Lower leg skin (tissue), 4 donors: ENCODE measurements around the gene SUN2. TPM values are rescaled to one million over a fixed set of nuclear protein-coding genes. Genes with fewer than 3 reads are reported as not detected.
A peak's percentile ranks its signal among the peaks of the same experiment; 100 is the strongest.

Experiments used
- DNase-seq, 2 donors: peaks; one replicate each; pipeline ENCODE4 v3.0.0-alpha.2; 2019; ENCODE audit warnings: low spot score in 2 of 2
- H3K4me3 ChIP-seq: fragments of 200-600 bp; sonication (generic); 2 replicates; pipeline ENCODE4 v1.5.1; 2017; ENCODE audit warnings: mild to moderate bottlenecking, low read depth; ENCODE audit not compliant: poor library complexity, severe bottlenecking
- CTCF ChIP-seq, 3 donors: fragments of 450-650 bp; IDR thresholded peaks; one replicate each; pipeline ENCODE4 v1.5.1; 2016; ENCODE audit warnings: antibody characterized with exemption in 3 of 3, mild to moderate bottlenecking in 3 of 3, moderate library complexity in 2 of 3
- POLR2A ChIP-seq, 2 donors: fragments of 450-650 bp; IDR thresholded peaks; one replicate each; pipeline ENCODE4 v1.6.1; 2016 to 2017; ENCODE audit warnings: antibody characterized with exemption in 2 of 2, mild to moderate bottlenecking in 1 of 2, moderate library complexity in 1 of 2
- WGBS, 2 donors: methylation state at CpG; one replicate each; pipeline ENCODE4 v1.1.5; 2018; 5-methylcytosine and 5-hydroxymethylcytosine counted together
- intact Hi-C: fragments of 100-400 bp; cut with DNase I; formaldehyde crosslinking; loops from one replicate; pipeline ENCODE4 v1.15.0; 2023; ENCODE audit warnings: low total_unique reads
- total RNA-seq, 4 donors: library from RNA; depleted of rRNA; stranded (reverse); fragments of >200 nt; gene quantifications; one replicate each; pipeline ENCODE4 v1.1.0, GENCODE V29; 2016

Gene SUN2
- total RNA-seq, 4 donors from 2014 or later = 231 to 344 (median 282) TPM

GRCh38 chr22:38755155-38755910 lies 465 bp downstream of the SUN2 start:
- H3K4me3 ChIP-seq = peak overlapping the region; percentile 44
- intact Hi-C loops = no loop called here
- WGBS, 2 donors = 0% methylated on average over 10 to 15 of the region's 74 CpGs
- TF ChIP-seq POLR2A (IDR thresholded peaks at IDR 0.05) (no peak), CTCF (IDR thresholded peaks at IDR 0.05) (peak in 1 of 3 donors; percentile 24)
- DNase-seq = peak; percentile 86 to 98

DNA sequence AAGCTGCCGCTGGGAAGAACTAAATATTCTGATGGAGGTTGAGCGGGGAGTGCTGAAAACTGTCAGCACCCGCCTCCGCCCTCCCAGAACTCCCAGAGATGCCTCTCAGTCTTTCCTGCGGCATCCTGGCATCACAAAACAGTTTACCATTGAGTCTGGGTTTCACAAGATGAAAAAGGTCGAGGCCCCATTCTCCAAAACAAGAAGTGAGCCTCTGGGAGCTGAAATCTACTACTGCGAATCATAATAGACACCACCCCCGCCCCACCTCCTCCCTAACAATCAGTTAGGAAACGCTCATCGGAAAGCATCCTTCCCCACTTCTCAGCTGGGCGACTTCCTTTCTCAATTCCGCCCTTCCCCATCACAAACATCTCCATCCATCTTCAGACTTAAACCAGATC lies 1.0 kb downstream of the SUN2 start:
- peak; percentile 56 to 92 for DNase-seq
- peak overlapping the region; percentile 44 for H3K4me3 ChIP-seq
- intact Hi-C loops = no loop called here
- 3 to 7% methylated on average over 12 of the region's 12 CpGs for WGBS, 2 donors
- TF ChIP-seq POLR2A (IDR thresholded peaks at IDR 0.05) = no peak
- TF ChIP-seq CTCF (IDR thresholded peaks at IDR 0.05) = no peak

- intact Hi-C loops = no loop called here
- DNase-seq = peak; percentile 79 to 94
- WGBS, 2 donors = 17 to 23% methylated on average over 12 of the region's 12 CpGs
Observed at GRCh38 chr22:38753948-38754750, 1.6 kb downstream of the SUN2 start.

GRCh38 chr22:38751422-38752346 lies 4.1 kb downstream of the SUN2 start:
- WGBS, 2 donors = 63 to 66% methylated on average over 21 to 24 of the region's 24 CpGs

More at GRCh38 chr22:38753948-38754750, 1.6 kb downstream of the SUN2 start:
- H3K4me3 ChIP-seq = no peak overlapping the region
- no peak for TF ChIP-seq CTCF (IDR thresholded peaks at IDR 0.05)
- TF ChIP-seq POLR2A (IDR thresholded peaks at IDR 0.05) = no peak

More at GRCh38 chr22:38751422-38752346, 4.1 kb downstream of the SUN2 start:
- intact Hi-C loops = no loop called here
- H3K4me3 ChIP-seq = no peak overlapping the region
- TF ChIP-seq POLR2A (IDR thresholded peaks at IDR 0.05) (no peak), CTCF (IDR thresholded peaks at IDR 0.05) (no peak)
- DNase-seq = peak; percentile 43 to 93
